ENCODE data around the gene CPED1. TPM values are rescaled to one million over a fixed set of nuclear protein-coding genes. Genes with fewer than 3 reads are reported as not detected.
A peak's percentile ranks its signal among the peaks of the same experiment; 100 is the strongest.

The CPED1 gene
- total and polyA plus RNA-seq, 2 donors (not counting 1 experiment from before 2014, with no cell fraction given), result 70.2 to 196 TPM

- no peaks in the 10 kb centered on the region for H4K20me1 ChIP-seq (ENCODE audit: control insufficient read depth, extremely low read depth, insufficient read depth, low read length)
- H3K27ac ChIP-seq (ENCODE audit: insufficient read depth, low read length), result no peak overlapping the region
- no peak overlapping the region for H3K9ac ChIP-seq (ENCODE audit: insufficient read depth, low read length)
- no peaks in the 10 kb centered on the region for H3K4me1 ChIP-seq (ENCODE audit: control insufficient read depth, extremely low read depth, insufficient read depth, low read length)
- H3K79me2 ChIP-seq (ENCODE audit: control insufficient read depth, insufficient read depth, low read length), result no peaks in the 10 kb centered on the region
- H3K36me3 ChIP-seq (ENCODE audit: control insufficient read depth, insufficient read depth, low read length), result peaks cover 2% of the 10 kb centered on the region
- no peak overlapping the region for H3K4me3 ChIP-seq (replicated peaks in 1 of 4; ENCODE audit: control extremely low read depth in 1 of 4, insufficient read depth in 1 of 4, low read depth in 3 of 4, low read length in 4 of 4)
- DNase-seq (ENCODE audit: low read depth in 2 of 2), result no peak
- no peaks in the 10 kb centered on the region for H3K27me3 ChIP-seq (ENCODE audit: control insufficient read depth, insufficient read depth, low read length)
- no peaks in the 10 kb centered on the region for H3K9me3 ChIP-seq (ENCODE audit: control insufficient read depth, insufficient read depth, low read depth, low read length)
- no peak overlapping the region for H3K4me2 ChIP-seq (ENCODE audit: extremely low read depth, insufficient read depth, low read length)
- no peak for TF ChIP-seq CTCF (conservative IDR thresholded peaks at IDR 0.05 in 1 of 2, IDR thresholded peaks at IDR 0.05 in 1 of 2; ENCODE audit: low read depth in 1 of 2, low read length in 2 of 2)
- H2AFZ ChIP-seq (ENCODE audit: low read length), result no peak overlapping the region
Measured at GRCh38 chr7:121133444-121133843, 144.9 kb downstream of the CPED1 start.

GRCh38 chr7:121137580-121137979, 149.1 kb downstream of the CPED1 start:
- Histone ChIP-seq H3K9ac (ENCODE audit: insufficient read depth, low read length) (no peak overlapping the region), H3K36me3 (ENCODE audit: control insufficient read depth, insufficient read depth, low read length) (peaks cover 2% of the 10 kb centered on the region), H2AFZ (ENCODE audit: low read length) (no peak overlapping the region), H4K20me1 (ENCODE audit: control insufficient read depth, extremely low read depth, insufficient read depth, low read length) (no peaks in the 10 kb centered on the region), H3K9me3 (ENCODE audit: control insufficient read depth, insufficient read depth, low read depth, low read length) (no peaks in the 10 kb centered on the region), H3K4me1 (ENCODE audit: control insufficient read depth, extremely low read depth, insufficient read depth, low read length) (no peaks in the 10 kb centered on the region), H3K4me2 (ENCODE audit: extremely low read depth, insufficient read depth, low read length) (no peak overlapping the region), H3K27ac (ENCODE audit: insufficient read depth, low read length) (no peak overlapping the region), H3K27me3 (ENCODE audit: control insufficient read depth, insufficient read depth, low read length) (no peaks in the 10 kb centered on the region), H3K4me3 (replicated peaks in 1 of 4; ENCODE audit: control extremely low read depth in 1 of 4, insufficient read depth in 1 of 4, low read depth in 3 of 4, low read length in 4 of 4) (no peak overlapping the region), H3K79me2 (ENCODE audit: control insufficient read depth, insufficient read depth, low read length) (no peaks in the 10 kb centered on the region)
- TF ChIP-seq CTCF (conservative IDR thresholded peaks at IDR 0.05 in 1 of 2, IDR thresholded peaks at IDR 0.05 in 1 of 2; ENCODE audit: low read depth in 1 of 2, low read length in 2 of 2), result no peak
- TF ChIP-seq EZH2 (IDR thresholded peaks at IDR 0.05; ENCODE audit: low read length, missing control alignments), result no peak
- DNase-seq (ENCODE audit: low read depth in 2 of 2), result no peak

- Histone ChIP-seq H3K36me3 (ENCODE audit: control insufficient read depth, insufficient read depth, low read length) (peaks cover 2% of the 10 kb centered on the region), H3K9me3 (ENCODE audit: control insufficient read depth, insufficient read depth, low read depth, low read length) (no peaks in the 10 kb centered on the region), H3K9ac (ENCODE audit: insufficient read depth, low read length) (no peak overlapping the region), H3K4me2 (ENCODE audit: extremely low read depth, insufficient read depth, low read length) (no peak overlapping the region), H4K20me1 (ENCODE audit: control insufficient read depth, extremely low read depth, insufficient read depth, low read length) (no peaks in the 10 kb centered on the region), H2AFZ (ENCODE audit: low read length) (no peak overlapping the region), H3K27ac (ENCODE audit: insufficient read depth, low read length) (no peak overlapping the region), H3K79me2 (ENCODE audit: control insufficient read depth, insufficient read depth, low read length) (no peaks in the 10 kb centered on the region), H3K27me3 (ENCODE audit: control insufficient read depth, insufficient read depth, low read length) (no peaks in the 10 kb centered on the region), H3K4me1 (ENCODE audit: control insufficient read depth, extremely low read depth, insufficient read depth, low read length) (no peaks in the 10 kb centered on the region), H3K4me3 (replicated peaks in 1 of 4; ENCODE audit: control extremely low read depth in 1 of 4, insufficient read depth in 1 of 4, low read depth in 3 of 4, low read length in 4 of 4) (no peak overlapping the region)
- DNase-seq (ENCODE audit: low read depth in 2 of 2), result peak in 1 of 2 donors; percentile 53
- no peak for TF ChIP-seq CTCF (conservative IDR thresholded peaks at IDR 0.05 in 1 of 2, IDR thresholded peaks at IDR 0.05 in 1 of 2; ENCODE audit: low read depth in 1 of 2, low read length in 2 of 2)
Measured at GRCh38 chr7:121138262-121138933, 149.9 kb downstream of the CPED1 start.

Measured in fibroblast of lung (primary cell).